ENCODE data around the gene GMPR.

DNA sequence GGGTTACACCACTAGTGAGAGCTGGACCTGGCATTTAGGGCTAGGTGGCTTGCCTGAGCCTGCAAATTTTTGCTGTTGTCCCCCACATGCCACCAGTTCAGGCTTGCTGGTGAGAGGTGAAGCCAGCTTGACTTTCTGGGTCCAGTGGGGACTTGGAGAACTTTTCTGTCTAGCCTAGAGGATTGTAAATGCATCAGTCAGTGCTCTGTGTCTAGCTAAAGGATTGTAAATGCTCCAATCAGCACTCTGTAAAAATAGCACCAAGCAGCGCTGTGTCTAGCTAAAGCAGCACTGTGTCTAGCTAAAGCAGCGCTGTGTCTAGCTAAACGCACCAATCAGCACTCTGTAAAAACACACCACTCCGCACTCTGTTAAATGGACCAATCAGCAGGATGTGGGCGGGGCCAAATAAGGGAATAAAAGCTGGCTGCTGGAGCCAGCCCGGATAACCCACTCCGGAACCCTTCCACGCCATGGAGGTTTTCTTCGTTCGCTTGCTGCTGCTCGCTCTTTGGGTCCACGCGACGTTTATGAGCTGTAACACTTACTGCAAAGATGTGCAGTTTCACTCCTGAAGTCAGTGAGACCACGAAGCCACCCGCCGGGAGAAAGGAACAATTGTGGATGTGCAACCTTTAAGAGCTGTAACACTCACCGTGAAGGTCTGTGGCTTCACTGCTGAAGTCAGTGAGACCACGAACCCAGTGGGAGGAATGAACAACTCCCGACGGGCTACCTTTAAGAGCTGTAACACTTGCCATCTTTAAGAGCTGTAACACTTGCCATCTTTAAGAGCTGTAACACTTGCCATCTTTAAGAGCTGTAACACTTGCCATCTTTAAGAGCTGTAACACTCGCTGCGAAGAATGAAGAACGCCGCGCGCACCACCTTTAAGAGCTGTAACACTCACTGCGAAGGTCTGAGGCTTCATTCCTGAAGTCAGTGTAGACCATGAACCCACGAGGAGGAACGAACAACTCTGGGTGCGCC is 27.3 kb downstream of the GMPR start:
- TF ChIP-seq EZH2 (IDR thresholded peaks at IDR 0.05; ENCODE audit: borderline replicate concordance, low read depth, low read length, severe bottlenecking) = no peak
- TF ChIP-seq, protein P1, sequence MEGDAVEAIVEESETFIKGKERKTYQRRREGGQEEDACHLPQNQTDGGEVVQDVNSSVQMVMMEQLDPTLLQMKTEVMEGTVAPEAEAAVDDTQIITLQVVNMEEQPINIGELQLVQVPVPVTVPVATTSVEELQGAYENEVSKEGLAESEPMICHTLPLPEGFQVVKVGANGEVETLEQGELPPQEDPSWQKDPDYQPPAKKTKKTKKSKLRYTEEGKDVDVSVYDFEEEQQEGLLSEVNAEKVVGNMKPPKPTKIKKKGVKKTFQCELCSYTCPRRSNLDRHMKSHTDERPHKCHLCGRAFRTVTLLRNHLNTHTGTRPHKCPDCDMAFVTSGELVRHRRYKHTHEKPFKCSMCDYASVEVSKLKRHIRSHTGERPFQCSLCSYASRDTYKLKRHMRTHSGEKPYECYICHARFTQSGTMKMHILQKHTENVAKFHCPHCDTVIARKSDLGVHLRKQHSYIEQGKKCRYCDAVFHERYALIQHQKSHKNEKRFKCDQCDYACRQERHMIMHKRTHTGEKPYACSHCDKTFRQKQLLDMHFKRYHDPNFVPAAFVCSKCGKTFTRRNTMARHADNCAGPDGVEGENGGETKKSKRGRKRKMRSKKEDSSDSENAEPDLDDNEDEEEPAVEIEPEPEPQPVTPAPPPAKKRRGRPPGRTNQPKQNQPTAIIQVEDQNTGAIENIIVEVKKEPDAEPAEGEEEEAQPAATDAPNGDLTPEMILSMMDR (IDR thresholded peaks at IDR 0.05; ENCODE audit: extremely low read depth in 1 of 2, insufficient read depth in 1 of 2, low read depth in 1 of 2, low read length in 2 of 2) = no peak
- TF ChIP-seq, protein P2, sequence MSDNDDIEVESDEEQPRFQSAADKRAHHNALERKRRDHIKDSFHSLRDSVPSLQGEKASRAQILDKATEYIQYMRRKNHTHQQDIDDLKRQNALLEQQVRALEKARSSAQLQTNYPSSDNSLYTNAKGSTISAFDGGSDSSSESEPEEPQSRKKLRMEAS (IDR thresholded peaks at IDR 0.05; ENCODE audit: insufficient read depth, insufficient read length) = no peak
- no peak for TF ChIP-seq POLR2A (IDR thresholded peaks at IDR 0.05; ENCODE audit: low read depth, low read length)

All from endothelial cell of umbilical vein (primary cell).